BLaER1 treated with 17β-estradiol and CSF1 and Interleukin-3, amounts not matched to agents 10 nM and 100 nM (cell line): ENCODE measurements around the gene MTA1.

Experiments
- H3K27ac ChIP-seq, 11 experiments: shearing (Covaris generic); formaldehyde crosslinking; 2 replicates each; pipeline ENCODE4 v1.8.1; 2022
- H3K27me3 ChIP-seq, 11 experiments: shearing (Covaris generic); formaldehyde crosslinking; 2 replicates each; pipeline ENCODE4 v1.8.1; 2022
- H3K36me3 ChIP-seq, 11 experiments: shearing (Covaris generic); formaldehyde crosslinking; 2 replicates each; pipeline ENCODE4 v1.8.1; 2022
- H3K4me1 ChIP-seq, 10 experiments: shearing (Covaris generic); formaldehyde crosslinking; 2 replicates each; pipeline ENCODE4 v1.8.1; 2022
- H3K4me2 ChIP-seq, 11 experiments: shearing (Covaris generic); formaldehyde crosslinking; 2 replicates each; pipeline ENCODE4 v1.8.1; 2022
- H3K4me3 ChIP-seq, 10 experiments: shearing (Covaris generic); formaldehyde crosslinking; 2 replicates each; pipeline ENCODE4 v1.8.1; 2022
- H3K9ac ChIP-seq, 11 experiments: shearing (Covaris generic); formaldehyde crosslinking; 2 replicates each; pipeline ENCODE4 v1.8.1; 2022
- H3K9me3 ChIP-seq, 11 experiments: shearing (Covaris generic); formaldehyde crosslinking; replicated peaks in 1 of 11; 2 replicates each; pipeline ENCODE4 v1.8.1; 2022
- H4K20me1 ChIP-seq, 11 experiments: shearing (Covaris generic); formaldehyde crosslinking; 2 replicates each; pipeline ENCODE4 v1.8.1; 2022
- Cebpa-rat ChIP-seq, 11 experiments: shearing (Covaris generic); IDR thresholded peaks; 2 replicates each; pipeline ENCODE4 v1.8.1; 2022

MTA1 gene

GRCh38 chr14:105419195-105420091, at the start of gene MTA1:
Gene MTA1 (plus strand): TSS chr14:105419827. CDS start chr14:105420036, 209 bp downstream.
- H3K4me1 ChIP-seq: peaks cover 34 to 68% (median 59%) of the 10 kb centered on the region in 10 experiments
- peaks cover 0 to 30% (median 15%) of the 10 kb centered on the region in 11 experiments; a peak in 18 of 22 replicates for H3K36me3 ChIP-seq
- H3K4me2 ChIP-seq: peak within 1 kb of the TSS; percentile 95 to 100 (median 97)
- H4K20me1 ChIP-seq: peaks cover 37 to 43% (median 40%) of the 10 kb centered on the region in 11 experiments; a peak in 21 of 22 replicates
- no peaks in the 10 kb centered on the region for H3K9me3 ChIP-seq
- no peak for TF ChIP-seq Cebpa-rat (IDR thresholded peaks at IDR 0.05)
- peak within 1 kb of the TSS; percentile 76 to 93 (median 87) for H3K27ac ChIP-seq
- peak within 1 kb of the TSS; percentile 74 to 98 (median 93) for H3K4me3 ChIP-seq
- H3K27me3 ChIP-seq: peaks cover 2 to 14% (median 6%) of the 10 kb centered on the region in 11 experiments
- peak within 1 kb of the TSS; percentile 85 to 98 (median 92) for H3K9ac ChIP-seq

DNA sequence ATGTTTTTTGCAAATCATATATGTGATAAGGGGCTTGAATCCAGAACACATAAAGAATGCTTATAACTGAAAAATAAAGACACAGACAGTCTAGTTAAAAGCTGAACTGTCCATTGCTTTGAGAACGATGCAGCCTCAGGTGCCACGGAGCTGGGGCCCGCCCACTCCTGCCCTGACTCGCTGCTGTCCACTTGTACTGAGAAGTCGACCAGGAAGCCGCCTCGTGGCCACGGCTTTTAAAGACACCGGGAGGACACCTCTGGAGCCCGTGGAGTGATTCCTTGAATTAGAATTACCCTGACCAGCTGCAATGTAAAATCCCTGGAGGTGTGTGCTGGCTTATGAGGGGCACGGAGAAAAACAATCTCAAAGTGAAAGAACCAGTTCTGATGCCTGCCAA, 45.2 kb upstream of the MTA1 start:
- no peaks in the 10 kb centered on the region for H3K27me3 ChIP-seq
- no peak overlapping the region for H3K9ac ChIP-seq
- H4K20me1 ChIP-seq: peaks cover 0 to 9% (median 0%) of the 10 kb centered on the region in 11 experiments; a peak in 2 of 22 replicates
- TF ChIP-seq Cebpa-rat (IDR thresholded peaks at IDR 0.05): no peak
- peak overlapping the region in 1 of 11 experiments; percentile 68; a peak in 1 of 22 replicates for H3K4me2 ChIP-seq
- no peaks in the 10 kb centered on the region for H3K9me3 ChIP-seq
- H3K4me3 ChIP-seq: no peak overlapping the region
- H3K4me1 ChIP-seq: peaks cover 9 to 28% (median 19%) of the 10 kb centered on the region in 10 experiments
- H3K27ac ChIP-seq: no peak overlapping the region
- peaks cover 0 to 13% (median 5%) of the 10 kb centered on the region in 11 experiments; a peak in 10 of 22 replicates for H3K36me3 ChIP-seq

DNA sequence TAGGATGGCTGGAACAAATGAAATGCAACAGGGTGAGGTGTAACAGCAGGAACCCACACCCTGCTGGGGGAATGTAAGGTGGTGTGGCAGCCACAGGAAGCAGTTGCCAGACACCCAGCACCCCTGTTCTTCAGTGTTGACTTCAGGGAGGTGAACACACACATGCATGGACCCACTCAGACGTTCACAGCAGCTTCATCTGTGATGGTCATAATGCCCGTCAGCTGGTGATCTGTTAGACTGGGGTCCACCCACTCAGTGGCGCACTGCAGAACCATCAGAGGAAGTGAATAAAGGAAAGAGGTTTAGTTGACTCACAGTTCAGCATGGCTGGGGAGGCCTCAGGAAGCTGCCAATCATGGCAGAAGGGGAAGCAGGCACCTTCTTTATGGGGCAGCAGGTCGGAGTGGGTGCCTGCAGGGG, 44.0 kb upstream of the MTA1 start:
- TF ChIP-seq Cebpa-rat (IDR thresholded peaks at IDR 0.05): no peak
- no peaks in the 10 kb centered on the region for H3K9me3 ChIP-seq

DNA sequence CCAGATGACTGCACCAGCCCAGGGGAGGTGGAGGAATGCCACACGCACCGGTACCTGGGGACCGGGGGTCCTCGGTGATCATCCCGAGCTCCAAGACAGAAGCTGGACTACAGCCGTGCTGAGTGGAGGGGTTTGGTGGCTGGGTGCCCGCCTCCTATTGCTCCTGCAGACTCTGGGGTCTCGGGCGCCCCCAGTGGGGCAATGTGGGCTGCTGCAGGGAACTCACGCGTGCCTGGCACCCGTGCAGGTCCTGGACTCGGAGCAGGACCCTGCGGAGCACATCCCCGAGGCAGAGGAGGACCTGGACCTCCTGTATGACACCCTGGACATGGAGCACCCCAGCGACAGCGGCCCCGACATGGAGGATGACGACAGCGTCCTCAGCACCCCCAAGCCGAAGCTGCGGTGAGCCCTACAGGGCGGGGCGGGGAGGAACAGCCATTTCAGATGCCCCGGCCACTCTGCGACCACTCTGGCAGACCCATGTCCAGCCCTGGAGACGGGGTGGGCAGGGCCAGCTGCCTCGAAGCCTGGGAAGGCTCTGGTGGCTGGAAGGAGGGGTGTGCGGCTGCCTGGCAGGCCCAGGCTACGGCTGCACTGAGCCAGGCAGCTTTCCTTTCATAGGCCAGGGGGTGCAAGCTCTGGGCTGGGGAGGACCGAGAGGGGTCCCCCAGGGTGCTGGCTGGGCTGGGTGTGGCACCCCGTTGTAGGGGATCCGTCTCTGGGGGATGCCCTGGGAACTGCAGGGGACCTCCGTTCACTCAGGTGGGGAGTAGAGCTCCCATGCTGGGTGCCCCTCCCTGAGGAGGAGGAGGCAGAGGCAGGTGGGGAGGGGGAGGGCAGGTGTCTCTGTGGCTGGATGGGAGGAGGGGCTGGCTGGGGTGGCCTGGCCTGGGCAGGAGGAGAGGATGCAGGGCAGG, 42.8 kb upstream of the MTA1 start:
- H4K20me1 ChIP-seq: peaks cover 0 to 11% (median 0%) of the 10 kb centered on the region in 11 experiments; a peak in 1 of 22 replicates
- H3K4me3 ChIP-seq: no peak overlapping the region
- H3K4me1 ChIP-seq: peaks cover 9 to 28% (median 17%) of the 10 kb centered on the region in 10 experiments
- H3K27me3 ChIP-seq: no peaks in the 10 kb centered on the region
- H3K36me3 ChIP-seq: peaks cover 0 to 16% (median 6%) of the 10 kb centered on the region in 11 experiments; a peak in 11 of 22 replicates
- no peak overlapping the region for H3K27ac ChIP-seq
- H3K4me2 ChIP-seq: peak overlapping the region in 9 of 11 experiments; percentile 34 to 81 (median 68); a peak in 17 of 22 replicates
- H3K9ac ChIP-seq: no peak overlapping the region
- H3K9me3 ChIP-seq: no peaks in the 10 kb centered on the region
- no peak for TF ChIP-seq Cebpa-rat (IDR thresholded peaks at IDR 0.05)

More for the DNA sequence above, 44.0 kb upstream of the MTA1 start:
- Histone ChIP-seq H3K4me2 (peak overlapping the region; percentile 11 to 81 (median 62); a peak in 21 of 22 replicates), H3K27ac (no peak overlapping the region), H3K9ac (no peak overlapping the region), H3K27me3 (no peaks in the 10 kb centered on the region), H4K20me1 (peaks cover 0 to 5% (median 0%) of the 10 kb centered on the region in 11 experiments; a peak in 1 of 22 replicates), H3K4me3 (no peak overlapping the region), H3K4me1 (peaks cover 9 to 28% (median 17%) of the 10 kb centered on the region in 10 experiments), H3K36me3 (peaks cover 0 to 13% (median 4%) of the 10 kb centered on the region in 11 experiments; a peak in 6 of 22 replicates)

GRCh38 chr14:105377555-105378182, 42.0 kb upstream of the MTA1 start:
- Histone ChIP-seq H3K9ac (peak overlapping the region in 1 of 11 experiments; percentile 14; a peak in 1 of 22 replicates), H3K9me3 (no peaks in the 10 kb centered on the region), H4K20me1 (peaks cover 0 to 15% (median 0%) of the 10 kb centered on the region in 11 experiments; a peak in 2 of 22 replicates), H3K4me3 (no peak overlapping the region), H3K36me3 (peaks cover 0 to 25% (median 14%) of the 10 kb centered on the region in 11 experiments; a peak in 14 of 22 replicates), H3K27me3 (no peaks in the 10 kb centered on the region), H3K27ac (no peak overlapping the region), H3K4me1 (peaks cover 9 to 28% (median 17%) of the 10 kb centered on the region in 10 experiments), H3K4me2 (no peak overlapping the region)
- TF ChIP-seq Cebpa-rat (IDR thresholded peaks at IDR 0.05): no peak

- Histone ChIP-seq H3K4me3 (no peak overlapping the region), H4K20me1 (peaks cover 0 to 15% (median 0%) of the 10 kb centered on the region in 11 experiments; a peak in 2 of 22 replicates)
- no peak for TF ChIP-seq Cebpa-rat (IDR thresholded peaks at IDR 0.05)
Observed at GRCh38 chr14:105378199-105378598, 41.4 kb upstream of the MTA1 start.

DNA sequence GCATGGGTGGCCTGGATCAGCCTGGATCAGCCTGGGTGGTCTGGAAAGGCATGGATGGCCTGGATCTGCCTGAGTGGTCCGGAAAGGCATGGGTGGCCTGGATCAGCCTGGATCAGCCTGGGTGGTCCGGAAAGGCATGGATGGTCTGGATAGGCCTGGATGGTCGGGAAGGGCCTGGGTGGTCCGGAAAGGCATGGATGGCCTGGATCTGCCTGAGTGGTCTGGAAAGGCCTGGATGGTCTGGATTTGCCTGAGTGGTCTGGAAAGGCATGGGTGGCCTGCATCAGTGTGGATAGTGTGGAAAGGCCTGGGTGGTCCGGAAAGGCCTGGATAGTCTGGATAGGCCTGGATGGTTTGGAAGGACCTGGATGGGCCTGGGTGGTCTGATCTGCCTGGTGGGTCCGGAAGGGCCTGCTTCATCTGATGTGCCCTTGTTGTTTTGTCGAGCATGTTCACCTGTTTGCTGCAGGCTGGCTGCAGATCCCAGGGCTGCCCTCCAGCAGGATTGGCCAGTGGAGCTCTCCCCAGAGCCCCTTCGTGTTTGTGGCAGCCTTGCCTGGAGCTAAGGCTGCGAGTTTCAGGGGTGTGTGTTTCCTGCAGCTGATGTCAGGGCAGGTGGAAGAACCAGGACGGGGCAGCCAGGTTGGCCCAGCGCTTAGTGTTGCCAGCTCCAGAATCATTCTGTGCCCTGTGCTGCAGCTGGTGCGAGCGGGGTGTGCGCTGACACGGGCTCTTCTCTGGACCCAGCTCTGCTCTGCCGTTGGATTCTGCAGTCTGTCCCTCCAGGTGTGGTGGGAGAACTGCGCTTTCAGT, 40.5 kb upstream of the MTA1 start:
- peaks cover 0 to 15% (median 0%) of the 10 kb centered on the region in 11 experiments; a peak in 2 of 22 replicates for H4K20me1 ChIP-seq
- no peaks in the 10 kb centered on the region for H3K27me3 ChIP-seq
- no peak overlapping the region for H3K4me3 ChIP-seq
- H3K27ac ChIP-seq: no peak overlapping the region
- no peak for TF ChIP-seq Cebpa-rat (IDR thresholded peaks at IDR 0.05)
- H3K36me3 ChIP-seq: peaks cover 0 to 35% (median 26%) of the 10 kb centered on the region in 11 experiments; a peak in 17 of 22 replicates
- peaks cover 9 to 28% (median 17%) of the 10 kb centered on the region in 10 experiments for H3K4me1 ChIP-seq
- no peaks in the 10 kb centered on the region for H3K9me3 ChIP-seq
- H3K9ac ChIP-seq: peak overlapping the region in 4 of 11 experiments; percentile 12 to 55 (median 25); a peak in 5 of 22 replicates
- no peak overlapping the region for H3K4me2 ChIP-seq

More at GRCh38 chr14:105378199-105378598, 41.4 kb upstream of the MTA1 start:
- Histone ChIP-seq H3K9ac (peak overlapping the region in 2 of 11 experiments; percentile 14 to 55; a peak in 2 of 22 replicates), H3K27me3 (no peaks in the 10 kb centered on the region), H3K9me3 (no peaks in the 10 kb centered on the region), H3K4me1 (peaks cover 9 to 28% (median 17%) of the 10 kb centered on the region in 10 experiments), H3K36me3 (peaks cover 0 to 30% (median 19%) of the 10 kb centered on the region in 11 experiments; a peak in 16 of 22 replicates), H3K4me2 (no peak overlapping the region), H3K27ac (no peak overlapping the region)
